ENCODE results near the gene UPK2. TPM values are rescaled to one million over a fixed set of nuclear protein-coding genes. Genes with fewer than 3 reads are reported as not detected.
"Not testable (repeated sequence)": the region's sequence is repeated elsewhere in the genome, so short reads cannot be mapped to it uniquely, and the experiment has no call there.

The UPK2 gene
- total RNA-seq, 2 donors from 2014 or later, result 0.43 to 7.1 TPM

DNA sequence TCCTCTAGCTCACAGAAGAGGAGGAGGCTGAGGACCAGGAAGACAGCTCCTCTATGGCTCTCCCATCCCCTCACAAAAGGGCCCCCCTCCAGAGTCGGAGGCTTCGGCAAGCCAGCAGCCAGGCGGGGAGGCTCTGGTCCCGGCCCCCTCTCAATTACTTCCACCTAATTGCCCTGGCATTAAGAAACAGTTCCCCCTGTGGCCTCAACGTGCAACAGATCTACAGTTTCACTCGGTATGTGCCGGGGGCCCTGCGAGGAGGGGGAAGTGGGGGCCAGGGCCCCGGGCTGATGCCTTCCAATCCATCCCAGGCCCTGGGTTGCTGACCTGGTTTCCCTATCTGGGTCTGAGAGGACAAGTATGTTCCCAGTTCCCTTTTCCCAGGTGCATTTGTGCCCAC is 23.3 kb downstream of the UPK2 start:
- Mint-ChIP-seq H3K4me1 (no peaks in the 10 kb centered on the region), H3K27me3 (peaks cover 6% of the 10 kb centered on the region), H3K36me3 (ENCODE audit: low read depth) (no peaks in the 10 kb centered on the region), H3K9me3 (no peaks in the 10 kb centered on the region), H3K27ac (no peak overlapping the region), H3K4me3 (no peak overlapping the region)
- ATAC-seq (replicated peaks), result no peak

GRCh38 chr11:118980191-118980881 is 24.2 kb downstream of the UPK2 start:
- no peak for ATAC-seq (replicated peaks)
- Mint-ChIP-seq H3K4me3 (no peak overlapping the region), H3K27me3 (no peaks in the 10 kb centered on the region), H3K4me1 (no peaks in the 10 kb centered on the region), H3K36me3 (ENCODE audit: low read depth) (no peaks in the 10 kb centered on the region), H3K27ac (no peak overlapping the region), H3K9me3 (no peaks in the 10 kb centered on the region)

DNA sequence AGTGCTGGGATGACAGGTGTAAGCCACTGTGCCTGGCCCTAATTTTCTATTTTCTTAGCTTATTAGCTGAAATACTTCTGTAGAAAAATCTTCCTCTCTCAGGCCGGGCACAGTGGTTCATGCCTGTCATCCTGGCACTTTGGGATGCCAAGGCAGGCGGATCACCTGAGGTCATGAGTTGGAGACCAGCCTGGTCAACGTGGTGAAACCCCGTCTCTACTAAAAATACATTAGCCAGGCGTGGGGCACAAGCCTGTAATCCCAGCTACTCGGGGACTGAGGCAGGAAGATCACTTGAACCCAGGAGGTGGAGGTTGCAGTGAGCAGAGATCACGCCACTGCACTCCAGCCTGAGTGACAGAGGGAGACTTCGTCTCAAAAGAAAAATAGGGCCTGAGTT is 28.2 kb downstream of the UPK2 start:
- not testable (repeated sequence) for H3K4me3 Mint-ChIP-seq; H3K4me1 Mint-ChIP-seq; H3K27me3 Mint-ChIP-seq; H3K27ac Mint-ChIP-seq; H3K36me3 Mint-ChIP-seq (ENCODE audit: low read depth); H3K9me3 Mint-ChIP-seq; ATAC-seq (replicated peaks)

DNA sequence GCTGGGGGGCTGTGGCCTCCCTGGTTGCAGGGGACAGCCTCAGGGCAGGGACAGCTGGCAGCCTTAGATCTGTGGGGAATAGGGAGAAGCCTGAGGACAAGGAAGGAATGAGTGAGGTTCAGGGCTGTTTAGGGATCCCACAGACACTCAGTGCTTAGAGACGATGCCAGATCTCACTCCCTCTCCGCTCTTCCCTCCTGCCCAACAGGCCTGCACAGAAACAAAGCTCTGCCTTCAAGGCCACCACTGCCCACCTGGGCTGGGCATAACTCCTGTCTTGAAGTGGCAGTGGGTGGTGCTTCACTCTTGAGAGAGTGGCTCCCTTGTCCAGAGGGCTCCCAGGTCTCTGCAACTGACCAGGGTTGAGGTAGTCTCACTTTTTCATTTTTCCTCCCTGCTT is 28.7 kb downstream of the UPK2 start:
- Mint-ChIP-seq H3K36me3 (ENCODE audit: low read depth) (no peaks in the 10 kb centered on the region), H3K9me3 (no peaks in the 10 kb centered on the region), H3K4me3 (no peak overlapping the region), H3K4me1 (no peaks in the 10 kb centered on the region), H3K27me3 (no peaks in the 10 kb centered on the region), H3K27ac (no peak overlapping the region)
- ATAC-seq (replicated peaks), result no peak

- no peaks in the 10 kb centered on the region for H3K9me3 Mint-ChIP-seq
- H3K4me3 Mint-ChIP-seq, result no peak overlapping the region
- ATAC-seq (replicated peaks), result no peak
- no peaks in the 10 kb centered on the region for H3K27me3 Mint-ChIP-seq
- H3K36me3 Mint-ChIP-seq (ENCODE audit: low read depth), result no peaks in the 10 kb centered on the region
- H3K27ac Mint-ChIP-seq, result peak overlapping the region; percentile 6
- no peaks in the 10 kb centered on the region for H3K4me1 Mint-ChIP-seq
Observed at GRCh38 chr11:118988280-118988679, 32.2 kb downstream of the UPK2 start.

- H3K27me3 Mint-ChIP-seq; H3K4me3 Mint-ChIP-seq; H3K27ac Mint-ChIP-seq; H3K4me1 Mint-ChIP-seq; H3K9me3 Mint-ChIP-seq; H3K36me3 Mint-ChIP-seq (ENCODE audit: low read depth); ATAC-seq (replicated peaks): not testable (repeated sequence)
Observed at GRCh38 chr11:118991486-118992038, 35.5 kb downstream of the UPK2 start.

- Mint-ChIP-seq H3K36me3 (ENCODE audit: low read depth) (peaks cover 59% of the 10 kb centered on the region), H3K4me3 (peak overlapping the region; percentile 88), H3K4me1 (peaks cover 10% of the 10 kb centered on the region), H3K27me3 (no peaks in the 10 kb centered on the region), H3K27ac (peak overlapping the region; percentile 85), H3K9me3 (no peaks in the 10 kb centered on the region)
- peak; percentile 31 for ATAC-seq (replicated peaks)
Observed at GRCh38 chr11:118996926-118997626, 41.0 kb downstream of the UPK2 start.

DNA sequence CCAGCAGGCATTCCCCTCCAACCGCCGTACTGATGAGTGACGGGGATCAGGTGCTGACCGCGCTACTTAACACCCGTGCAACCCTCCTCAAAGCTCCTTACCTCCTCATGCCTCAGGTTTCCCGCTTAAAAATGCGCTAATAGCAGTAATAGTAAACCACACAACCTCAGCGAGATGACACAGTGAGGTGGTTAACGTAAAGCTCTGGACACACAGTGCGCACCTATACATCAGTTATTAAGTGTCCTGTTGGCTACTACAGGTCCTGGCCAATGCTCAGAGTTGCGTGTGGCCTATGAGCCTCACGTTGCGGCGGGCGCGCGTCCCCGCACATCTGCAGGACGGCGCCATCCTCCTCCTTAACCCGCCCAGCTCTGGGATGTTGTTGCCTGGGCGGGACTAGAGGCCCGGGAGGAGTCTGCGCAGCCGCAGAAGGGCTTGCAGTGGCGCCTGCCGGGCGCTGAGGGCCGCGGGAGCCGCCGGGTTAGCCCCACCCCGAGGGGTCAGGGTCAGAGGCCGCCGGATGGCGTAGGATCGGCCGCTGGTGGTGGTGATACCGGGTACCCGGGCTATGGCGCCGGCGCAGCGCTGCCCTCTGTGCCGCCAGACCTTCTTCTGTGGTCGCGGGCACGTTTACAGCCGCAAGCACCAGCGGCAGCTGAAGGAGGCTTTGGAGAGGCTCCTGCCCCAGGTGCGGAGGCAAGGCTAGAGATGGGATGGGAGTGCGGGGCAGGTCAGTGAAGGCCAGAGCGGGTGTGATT is 41.7 kb downstream of the UPK2 start, which contains the start of gene CENATAC:
CENATAC (plus strand) TSS at position 512 of the 761 bp plus-strand sequence; CDS start at position 572, 60 bp downstream.
- Mint-ChIP-seq H3K36me3 (ENCODE audit: low read depth) (peaks cover 67% of the 10 kb centered on the region), H3K9me3 (no peaks in the 10 kb centered on the region), H3K4me1 (peaks cover 10% of the 10 kb centered on the region), H3K27me3 (no peaks in the 10 kb centered on the region), H3K27ac (peak within 1 kb of the TSS; percentile 85), H3K4me3 (peak within 1 kb of the TSS; percentile 88)
- peak; percentile 97 for ATAC-seq (replicated peaks)

DNA sequence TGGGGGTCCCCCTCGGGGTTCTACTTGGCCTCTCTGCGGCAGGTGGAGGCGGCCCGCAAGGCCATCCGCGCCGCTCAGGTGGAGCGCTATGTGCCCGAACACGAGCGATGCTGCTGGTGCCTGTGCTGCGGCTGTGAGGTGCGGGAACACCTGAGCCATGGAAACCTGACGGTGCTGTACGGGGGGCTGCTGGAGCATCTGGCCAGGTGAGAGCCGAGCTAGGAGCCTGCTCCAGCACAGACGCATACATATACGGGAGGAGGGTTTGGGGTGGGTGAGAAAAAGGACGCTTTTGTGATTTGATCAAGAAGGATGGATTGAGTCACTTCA is 42.3 kb downstream of the UPK2 start:
- Mint-ChIP-seq H3K27ac (peak overlapping the region; percentile 85), H3K9me3 (no peaks in the 10 kb centered on the region), H3K4me3 (peak overlapping the region; percentile 88), H3K36me3 (ENCODE audit: low read depth) (peaks cover 72% of the 10 kb centered on the region), H3K4me1 (peaks cover 10% of the 10 kb centered on the region), H3K27me3 (no peaks in the 10 kb centered on the region)
- peak; percentile 0 for ATAC-seq (replicated peaks)

GRCh38 chr11:118998822-118999221 is 42.7 kb downstream of the UPK2 start:
- Mint-ChIP-seq H3K4me1 (peaks cover 10% of the 10 kb centered on the region), H3K4me3 (peak overlapping the region; percentile 88), H3K27ac (peak overlapping the region; percentile 85), H3K9me3 (no peaks in the 10 kb centered on the region), H3K36me3 (ENCODE audit: low read depth) (peaks cover 77% of the 10 kb centered on the region), H3K27me3 (no peaks in the 10 kb centered on the region)
- no peak for ATAC-seq (replicated peaks)

GRCh38 chr11:119000906-119001305 is 44.8 kb downstream of the UPK2 start:
- Mint-ChIP-seq H3K27ac (no peak overlapping the region), H3K36me3 (ENCODE audit: low read depth) (peaks cover 95% of the 10 kb centered on the region), H3K27me3 (no peaks in the 10 kb centered on the region), H3K9me3 (no peaks in the 10 kb centered on the region), H3K4me1 (peaks cover 10% of the 10 kb centered on the region), H3K4me3 (no peak overlapping the region)
- no peak for ATAC-seq (replicated peaks)

- H3K27ac Mint-ChIP-seq, result no peak overlapping the region
- no peak overlapping the region for H3K4me3 Mint-ChIP-seq
- no peaks in the 10 kb centered on the region for H3K27me3 Mint-ChIP-seq
- no peak for ATAC-seq (replicated peaks)
- no peaks in the 10 kb centered on the region for H3K9me3 Mint-ChIP-seq
- no peaks in the 10 kb centered on the region for H3K4me1 Mint-ChIP-seq
- peaks cover 91% of the 10 kb centered on the region for H3K36me3 Mint-ChIP-seq (ENCODE audit: low read depth)
Observed at GRCh38 chr11:119006656-119007055, 50.6 kb downstream of the UPK2 start.

Measured in activated T-helper 17 cell treated with anti-CD3 and anti-CD28 coated beads, Interleukin-2, amount 50 U/mL, for 72 hours (primary cell).